Sigmoid colon (tissue), 7 donors: Measurements from ENCODE around the gene BMPR1A. TPM values are rescaled to one million over a fixed set of nuclear protein-coding genes. Genes with fewer than 3 reads are reported as not detected.

Source experiments
- DNase-seq: peaks from one replicate; pipeline ENCODE4 v3.0.0-alpha.2; 2019
- H3K27ac ChIP-seq, 4 donors: fragments of 200-600 bp; sonication (generic); one replicate each; pipeline ENCODE4 v1.5.1; 2016 to 2019; ENCODE audit warnings: mild to moderate bottlenecking in 1 of 4
- H3K27me3 ChIP-seq, 3 donors: fragments of 200-600 bp; sonication (generic); one replicate each; pipeline ENCODE4 v1.5.1; 2019; ENCODE audit warnings: mild to moderate bottlenecking in 1 of 3
- H3K36me3 ChIP-seq, 4 donors: fragments of 200-600 bp; sonication (generic); one replicate each; pipeline ENCODE4 v1.5.1; 2016 to 2019
- H3K4me1 ChIP-seq, 4 donors: fragments of 200-600 bp; sonication (generic); one replicate each; pipeline ENCODE4 v1.5.1; 2017 to 2019
- H3K4me3 ChIP-seq, 4 donors: fragments of 200-600 bp; sonication (generic); one replicate each; pipeline ENCODE4 v1.5.1; 2017 to 2019; ENCODE audit warnings: mild to moderate bottlenecking in 2 of 4, moderate library complexity in 1 of 4
- H3K9me3 ChIP-seq, 4 donors: fragments of 200-600 bp in 3 of 4; sonication (generic) in 3 of 4; one replicate each; pipeline versions ENCODE4 v1.5.1 to v1.6.1; 2013 to 2019
- CTCF ChIP-seq, 4 experiments: fragments of 450-650 bp in 3 of 4; fragments of 200-600 bp in 1 of 4; IDR thresholded peaks; one replicate each; pipeline ENCODE4 v1.5.1; 2016 to 2019; ENCODE audit warnings: antibody characterized with exemption in 4 of 4, mild to moderate bottlenecking in 3 of 4, moderate library complexity in 2 of 4
- EP300 ChIP-seq, 4 donors: sonication (generic); formaldehyde crosslinking; IDR thresholded peaks; one replicate each; pipeline ENCODE4 v1.6.1; 2017; ENCODE audit warnings: antibody characterized with exemption in 4 of 4
- POLR2A ChIP-seq, 2 donors: fragments of 450-650 bp; IDR thresholded peaks; one replicate each; pipeline ENCODE4 v1.6.1; 2016; ENCODE audit warnings: antibody characterized with exemption in 2 of 2, mild to moderate bottlenecking in 2 of 2, moderate library complexity in 2 of 2
- POLR2AphosphoS5 ChIP-seq, 4 donors: sonication (generic); formaldehyde crosslinking; IDR thresholded peaks; one replicate each; pipeline ENCODE4 v1.6.1; 2017; ENCODE audit warnings: antibody characterized with exemption in 4 of 4
- WGBS, 2 donors: extraction: QIAGEN DNeasy Blood & Tissue Kit; methylation state at CpG; one replicate each; pipeline ENCODE4 v1.1.7; 2013; 5-methylcytosine and 5-hydroxymethylcytosine counted together
- intact Hi-C: fragments of 100-400 bp; cut with DNase I; formaldehyde crosslinking; loops from one replicate; pipeline ENCODE4 v1.15.1; 2023
- polyA plus RNA-seq, 3 donors: library from polyadenylated mRNA; stranded (reverse); fragments of 200-250 nt; gene quantifications; one replicate each; pipeline ENCODE4 v1.2.3, GENCODE V29; 2013
- total RNA-seq, 4 donors: library from RNA; depleted of rRNA; stranded (reverse); fragments of >200 nt; gene quantifications; one replicate each; pipeline ENCODE4 v1.1.0, GENCODE V29; 2016
- donor health status: healthy with polysubstance abuse.
- donor health status: Bipolar disorder and iron deficiency.
- donor health status: healthy.

The BMPR1A gene
- total and polyA plus RNA-seq, 7 donors = 5.5 to 145 (median 84.2) TPM

- Histone ChIP-seq H3K27me3 (peaks cover 0 to 3% (median 0%) of the 10 kb centered on the region in 3 donors), H3K27ac (no peak overlapping the region), H3K4me3 (no peak overlapping the region), H3K9me3 (no peaks in the 10 kb centered on the region), H3K4me1 (peaks cover 0 to 30% (median 18%) of the 10 kb centered on the region in 4 donors), H3K36me3 (no peaks in the 10 kb centered on the region)
- no peak for TF ChIP-seq CTCF (IDR thresholded peaks at IDR 0.05)
- TF ChIP-seq POLR2AphosphoS5 (IDR thresholded peaks at IDR 0.05) = peak in 1 of 4 donors; percentile 41
- intact Hi-C loops = no loop called here
- 86 to 90% methylated on average over 6 of the region's 6 CpGs for WGBS, 2 donors
- DNase-seq = no peak
These were observed 184.3 kb downstream of the BMPR1A start for GRCh38 chr10:86940677-86941076.

GRCh38 chr10:86941426-86941825 lies 185.0 kb downstream of the BMPR1A start:
- DNase-seq = no peak
- intact Hi-C loops = no loop called here
- H3K27ac ChIP-seq = no peak overlapping the region
- no peaks in the 10 kb centered on the region for H3K9me3 ChIP-seq
- peaks cover 0 to 30% (median 25%) of the 10 kb centered on the region in 4 donors for H3K4me1 ChIP-seq
- H3K36me3 ChIP-seq = no peaks in the 10 kb centered on the region
- no peak for TF ChIP-seq CTCF (IDR thresholded peaks at IDR 0.05)
- no peak for TF ChIP-seq POLR2AphosphoS5 (IDR thresholded peaks at IDR 0.05)
- TF ChIP-seq POLR2A (IDR thresholded peaks at IDR 0.05) = no peak
- no peak for TF ChIP-seq EP300 (IDR thresholded peaks at IDR 0.05)
- H3K4me3 ChIP-seq = no peak overlapping the region
- H3K27me3 ChIP-seq = peaks cover 0 to 8% (median 0%) of the 10 kb centered on the region in 3 donors
- WGBS, 2 donors = 55 to 78% methylated on average over 2 of the region's 2 CpGs

- no peak overlapping the region for H3K27ac ChIP-seq
- peaks cover 0 to 14% (median 0%) of the 10 kb centered on the region in 3 donors for H3K27me3 ChIP-seq
- peak; percentile 62 for DNase-seq
- 75 to 92% methylated on average over 14 of the region's 14 CpGs for WGBS, 2 donors
- no peaks in the 10 kb centered on the region for H3K9me3 ChIP-seq
- H3K4me3 ChIP-seq = no peak overlapping the region
- TF ChIP-seq EP300 (IDR thresholded peaks at IDR 0.05) (no peak), POLR2AphosphoS5 (IDR thresholded peaks at IDR 0.05) (peak in 1 of 4 donors; percentile 32)
- no peaks in the 10 kb centered on the region for H3K36me3 ChIP-seq
- peaks cover 0 to 28% (median 24%) of the 10 kb centered on the region in 4 donors for H3K4me1 ChIP-seq
- intact Hi-C loops = no loop called here
These were observed 185.6 kb downstream of the BMPR1A start for GRCh38 chr10:86941991-86942421.

GRCh38 chr10:86942441-86943315 lies 186.3 kb downstream of the BMPR1A start:
- intact Hi-C loops = no loop called here
- H3K4me1 ChIP-seq = peaks cover 0 to 28% (median 22%) of the 10 kb centered on the region in 4 donors

GRCh38 chr10:86943316-86944030 lies 187.1 kb downstream of the BMPR1A start:
- peak; percentile 65 for DNase-seq
- 95 to 96% methylated on average over 30 of the region's 30 CpGs for WGBS, 2 donors

More at GRCh38 chr10:86942441-86943315, 186.3 kb downstream of the BMPR1A start:
- peak in 1 of 4 donors; percentile 4 for TF ChIP-seq POLR2AphosphoS5 (IDR thresholded peaks at IDR 0.05)
- TF ChIP-seq EP300 (IDR thresholded peaks at IDR 0.05) = no peak
- WGBS, 2 donors = 52 to 77% methylated on average over 94 of the region's 94 CpGs
- H3K36me3 ChIP-seq = no peaks in the 10 kb centered on the region
- H3K9me3 ChIP-seq = no peaks in the 10 kb centered on the region
- H3K4me3 ChIP-seq = peak overlapping the region in 2 of 4 donors; percentile 13 to 20
- peak; percentile 64 for DNase-seq
- H3K27ac ChIP-seq = no peak overlapping the region
- peaks cover 0 to 16% (median 0%) of the 10 kb centered on the region in 3 donors for H3K27me3 ChIP-seq

More at GRCh38 chr10:86943316-86944030, 187.1 kb downstream of the BMPR1A start:
- H3K27ac ChIP-seq = no peak overlapping the region
- intact Hi-C loops = no loop called here
- H3K4me1 ChIP-seq = peaks cover 0 to 28% (median 22%) of the 10 kb centered on the region in 4 donors
- TF ChIP-seq CTCF (IDR thresholded peaks at IDR 0.05) = no peak
- no peak for TF ChIP-seq EP300 (IDR thresholded peaks at IDR 0.05)
- TF ChIP-seq POLR2A (IDR thresholded peaks at IDR 0.05) = no peak
- no peak for TF ChIP-seq POLR2AphosphoS5 (IDR thresholded peaks at IDR 0.05)
- H3K9me3 ChIP-seq = no peaks in the 10 kb centered on the region
- no peaks in the 10 kb centered on the region for H3K36me3 ChIP-seq
- peaks cover 0 to 16% (median 0%) of the 10 kb centered on the region in 3 donors for H3K27me3 ChIP-seq
- no peak overlapping the region for H3K4me3 ChIP-seq
